HS-27A (cell line): ENCODE results near the gene TEAD2.

Experiments
- DNase-seq: peaks from one replicate; pipeline ENCODE4 v3.0.0-alpha.2; 2012; ENCODE audit warnings: low read depth, missing footprints

The TEAD2 gene

GRCh38 chr19:49362048-49362928 lies at the start of gene TEAD2:
TSS of gene TEAD2 (minus strand) at chr19:49362416. CDS start at chr19:49360075, 2,341 bp downstream.
- peak; percentile 30 for DNase-seq

- DNase-seq = no peak
Measured at GRCh38 chr19:49411681-49412326, 49.6 kb upstream of the TEAD2 start.

GRCh38 chr19:49409441-49410029 lies 47.3 kb upstream of the TEAD2 start:
- DNase-seq = no peak

- DNase-seq = no peak
Measured at GRCh38 chr19:49408816-49409440, 46.7 kb upstream of the TEAD2 start.

GRCh38 chr19:49407482-49408015 lies 45.3 kb upstream of the TEAD2 start:
- DNase-seq = no peak

GRCh38 chr19:49407079-49407478 lies 44.9 kb upstream of the TEAD2 start:
- DNase-seq = no peak

- DNase-seq = no peak
Measured at GRCh38 chr19:49403404-49404187, 41.4 kb upstream of the TEAD2 start.

- no peak for DNase-seq
Measured at GRCh38 chr19:49400029-49400428, 37.8 kb upstream of the TEAD2 start.

GRCh38 chr19:49398931-49399330 lies 36.7 kb upstream of the TEAD2 start:
- DNase-seq = no peak

GRCh38 chr19:49398001-49398615 lies 35.9 kb upstream of the TEAD2 start:
- DNase-seq = no peak

GRCh38 chr19:49396738-49397505 lies 34.7 kb upstream of the TEAD2 start:
- no peak for DNase-seq

GRCh38 chr19:49395581-49396407 lies 33.6 kb upstream of the TEAD2 start:
- DNase-seq = no peak

- no peak for DNase-seq
Measured at GRCh38 chr19:49393881-49394280, 31.7 kb upstream of the TEAD2 start.

- DNase-seq = peak; percentile 31
Measured at GRCh38 chr19:49391581-49392399, 29.6 kb upstream of the TEAD2 start.

GRCh38 chr19:49390929-49391359 lies 28.7 kb upstream of the TEAD2 start:
- DNase-seq = no peak

GRCh38 chr19:49390131-49390928 lies 28.1 kb upstream of the TEAD2 start:
- DNase-seq = no peak

GRCh38 chr19:49389406-49389805 lies 27.2 kb upstream of the TEAD2 start:
- no peak for DNase-seq
